Mesenchymal stem cell (in vitro differentiated cells and primary cell): ENCODE data around the gene DCLRE1C.
A peak's percentile ranks its signal among the peaks of the same experiment; 100 is the strongest.

Experiments used
- DNase-seq: peaks from one replicate; pipeline ENCODE4 v3.0.0-alpha.2; 2013
- H2AFZ ChIP-seq: one replicate; pipeline ENCODE4 v1.6.1; 2013; ENCODE audit warnings: low read depth, mild to moderate bottlenecking, control low read depth, inconsistent platforms, low read length, moderate library complexity
- H2AK5ac ChIP-seq: 2 replicates; pipeline ENCODE4 v1.6.1; 2013; ENCODE audit warnings: low read length, moderate library complexity, mild to moderate bottlenecking, inconsistent platforms; ENCODE audit not compliant: severe bottlenecking
- H2BK120ac ChIP-seq: one replicate; pipeline ENCODE4 v1.6.1; 2013; ENCODE audit warnings: low read depth, mild to moderate bottlenecking, inconsistent platforms, low read length, moderate library complexity
- H2BK12ac ChIP-seq, 2 experiments: one replicate each; pipeline ENCODE4 v1.6.1; 2013; ENCODE audit warnings: inconsistent platforms in 2 of 2, low read length in 2 of 2, mild to moderate bottlenecking in 2 of 2, moderate library complexity in 2 of 2, control low read depth in 1 of 2
- H2BK15ac ChIP-seq: one replicate; pipeline ENCODE4 v1.6.1; 2013; ENCODE audit warnings: mild to moderate bottlenecking, low read depth, inconsistent platforms; ENCODE audit not compliant: poor library complexity, severe bottlenecking
- H2BK5ac ChIP-seq: 2 replicates; pipeline ENCODE4 v1.6.1; 2013; ENCODE audit warnings: low read depth, mild to moderate bottlenecking, low read length, control low read depth, inconsistent platforms; ENCODE audit not compliant: poor library complexity, severe bottlenecking
- H3K14ac ChIP-seq, 2 experiments: one replicate each; pipeline ENCODE4 v1.6.1; 2013; ENCODE audit warnings: inconsistent platforms in 2 of 2, low read length in 2 of 2, control low read depth in 1 of 2, mild to moderate bottlenecking in 1 of 2, moderate library complexity in 1 of 2
- H3K18ac ChIP-seq, 2 experiments: one replicate each; pipeline ENCODE4 v1.6.1; 2013; ENCODE audit warnings: inconsistent platforms in 2 of 2, low read length in 2 of 2, control low read depth in 1 of 2, low read depth in 1 of 2, mild to moderate bottlenecking in 1 of 2
- H3K23ac ChIP-seq, 2 experiments: one replicate each; pipeline ENCODE4 v1.6.1; 2013; ENCODE audit warnings: inconsistent platforms in 2 of 2, low read length in 2 of 2, mild to moderate bottlenecking in 2 of 2, moderate library complexity in 2 of 2, control low read depth in 1 of 2
- H3K27ac ChIP-seq: 2 replicates; pipeline ENCODE4 v1.5.1; 2013; ENCODE audit warnings: mild to moderate bottlenecking, moderate library complexity, low read length, control low read depth, inconsistent platforms; ENCODE audit not compliant: poor library complexity, severe bottlenecking
- H3K27me3 ChIP-seq, 2 experiments: 2 replicates each; pipeline versions ENCODE4 v1.6.1 to v1.7.0; 2013; ENCODE audit warnings: low read length in 2 of 2, mild to moderate bottlenecking in 2 of 2, moderate library complexity in 2 of 2, control low read depth in 1 of 2, inconsistent platforms in 1 of 2; ENCODE audit not compliant: control insufficient read depth in 1 of 2, insufficient read depth in 1 of 2
- H3K36me3 ChIP-seq, 2 experiments: 2 replicates each; pipeline versions ENCODE4 v1.6.1 to v1.7.0; 2013; ENCODE audit warnings: low read length in 2 of 2, control low read depth in 1 of 2, inconsistent platforms in 1 of 2, low read depth in 1 of 2, mild to moderate bottlenecking in 1 of 2; ENCODE audit not compliant: insufficient read depth in 2 of 2, control insufficient read depth in 1 of 2
- H3K4ac ChIP-seq, 2 experiments: one replicate each; pipeline ENCODE4 v1.6.1; 2013; ENCODE audit warnings: inconsistent platforms in 2 of 2, low read length in 2 of 2, mild to moderate bottlenecking in 2 of 2, moderate library complexity in 2 of 2, control low read depth in 1 of 2, low read depth in 1 of 2
- H3K4me1 ChIP-seq: 2 replicates; pipeline ENCODE4 v1.6.1; 2013; ENCODE audit warnings: low read depth, low read length, control low read depth; ENCODE audit not compliant: control insufficient read depth, insufficient read depth
- H3K4me2 ChIP-seq: 2 replicates; pipeline ENCODE4 v1.6.1; 2013; ENCODE audit warnings: low read length, mild to moderate bottlenecking, inconsistent platforms; ENCODE audit not compliant: poor library complexity, severe bottlenecking
- H3K4me3 ChIP-seq, 2 experiments: 2 replicates each; pipeline versions ENCODE4 v1.5.1 to v1.7.0; 2013; ENCODE audit warnings: low read length in 2 of 2, mild to moderate bottlenecking in 2 of 2, control low read depth in 1 of 2, low read depth in 1 of 2; ENCODE audit not compliant: insufficient read depth in 1 of 2
- H3K79me1 ChIP-seq: replicated peaks from 2 replicates; pipeline ENCODE4 v1.6.1; 2013; ENCODE audit warnings: mild to moderate bottlenecking, control low read depth, low read length, inconsistent platforms; ENCODE audit not compliant: poor library complexity, severe bottlenecking
- H3K9ac ChIP-seq: 2 replicates; pipeline ENCODE4 v1.7.0; 2013; ENCODE audit warnings: mild to moderate bottlenecking, low read length, moderate library complexity
- H3K9me3 ChIP-seq: 2 replicates; pipeline ENCODE4 v1.7.0; 2013; ENCODE audit warnings: mild to moderate bottlenecking, low read length; ENCODE audit not compliant: control insufficient read depth
- H4K8ac ChIP-seq: one replicate; pipeline ENCODE4 v1.6.1; 2013; ENCODE audit warnings: inconsistent platforms, mild to moderate bottlenecking, low read length, moderate library complexity
- H4K91ac ChIP-seq: one replicate; pipeline ENCODE4 v1.6.1; 2013; ENCODE audit warnings: mild to moderate bottlenecking, low read length, inconsistent platforms
- WGBS: methylation state at CpG from one replicate; pipeline ENCODE4 v1.1.7; 2013; ENCODE audit warnings: mixed read lengths; 5-methylcytosine and 5-hydroxymethylcytosine counted together

Gene DCLRE1C

GRCh38 chr10:14860791-14861190 is 93.1 kb downstream of the DCLRE1C start:
- no peak overlapping the region for H2AFZ ChIP-seq
- H3K4ac ChIP-seq: no peak overlapping the region
- no peak overlapping the region for H4K8ac ChIP-seq
- no peak overlapping the region for H3K18ac ChIP-seq
- no peak overlapping the region for H3K4me2 ChIP-seq
- no peak overlapping the region for H2BK5ac ChIP-seq
- no peak overlapping the region for H2BK12ac ChIP-seq
- WGBS: 93% methylated on average over 1 of the region's 1 CpG
- H3K4me1 ChIP-seq: no peaks in the 10 kb centered on the region
- no peak overlapping the region for H3K9ac ChIP-seq
- H3K79me1 ChIP-seq: peaks cover 9% of the 10 kb centered on the region
- H2AK5ac ChIP-seq: no peak overlapping the region
- no peaks in the 10 kb centered on the region for H3K27me3 ChIP-seq
- no peak overlapping the region for H3K14ac ChIP-seq
- H3K36me3 ChIP-seq: peaks cover 18 to 65% of the 10 kb centered on the region in 2 experiments
- no peak overlapping the region for H4K91ac ChIP-seq
- H3K4me3 ChIP-seq: no peak overlapping the region
- no peak overlapping the region for H3K27ac ChIP-seq
- no peaks in the 10 kb centered on the region for H3K9me3 ChIP-seq
- no peak overlapping the region for H2BK15ac ChIP-seq
- no peak overlapping the region for H3K23ac ChIP-seq
- DNase-seq: no peak
- H2BK120ac ChIP-seq: no peak overlapping the region

DNA sequence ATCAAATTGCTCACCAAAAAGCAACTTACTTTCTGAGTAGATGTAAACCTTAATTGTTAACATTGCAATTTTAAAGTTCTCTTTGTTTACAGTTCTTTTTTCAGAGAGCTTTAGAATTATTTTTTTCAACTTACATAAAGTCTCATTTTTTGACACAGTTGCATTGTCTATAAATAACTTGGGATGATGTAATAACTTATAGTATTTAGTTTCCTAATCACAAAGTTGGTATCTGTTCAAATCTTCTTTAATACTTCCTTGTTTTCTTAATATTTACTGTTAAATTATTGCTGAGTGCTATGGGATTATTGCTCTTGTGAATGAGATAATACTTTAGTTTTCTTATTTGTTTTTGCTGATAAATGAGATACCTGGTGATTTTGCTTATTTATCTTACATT is 94.1 kb downstream of the DCLRE1C start:
- Histone ChIP-seq H3K36me3 (peaks cover 18 to 70% of the 10 kb centered on the region in 2 experiments), H3K27ac (no peak overlapping the region), H2BK15ac (no peak overlapping the region), H2BK120ac (no peak overlapping the region), H4K91ac (no peak overlapping the region), H2AK5ac (no peak overlapping the region), H3K14ac (no peak overlapping the region), H3K4ac (no peak overlapping the region), H2BK5ac (no peak overlapping the region), H3K4me2 (no peak overlapping the region), H3K4me1 (no peaks in the 10 kb centered on the region), H3K27me3 (no peaks in the 10 kb centered on the region), H3K9me3 (no peaks in the 10 kb centered on the region), H3K18ac (no peak overlapping the region), H3K79me1 (peaks cover 9% of the 10 kb centered on the region), H3K23ac (no peak overlapping the region), H2AFZ (no peak overlapping the region), H3K4me3 (no peak overlapping the region), H2BK12ac (no peak overlapping the region), H3K9ac (peak overlapping the region; percentile 30), H4K8ac (no peak overlapping the region)
- DNase-seq: no peak

GRCh38 chr10:14859043-14859442 is 94.9 kb downstream of the DCLRE1C start:
- Histone ChIP-seq H2AK5ac (no peak overlapping the region), H3K79me1 (peaks cover 9% of the 10 kb centered on the region), H3K18ac (no peak overlapping the region), H2BK120ac (no peak overlapping the region), H3K4me3 (no peak overlapping the region), H3K9ac (peak overlapping the region; percentile 30), H3K4me2 (no peak overlapping the region), H3K4me1 (no peaks in the 10 kb centered on the region), H4K91ac (no peak overlapping the region), H3K4ac (no peak overlapping the region), H3K9me3 (no peaks in the 10 kb centered on the region), H2BK15ac (no peak overlapping the region), H3K27me3 (no peaks in the 10 kb centered on the region), H4K8ac (no peak overlapping the region), H3K23ac (no peak overlapping the region), H3K27ac (no peak overlapping the region), H2AFZ (no peak overlapping the region), H2BK5ac (no peak overlapping the region), H3K14ac (no peak overlapping the region), H2BK12ac (no peak overlapping the region), H3K36me3 (peaks cover 18 to 74% of the 10 kb centered on the region in 2 experiments)
- 98% methylated on average over 5 of the region's 5 CpGs for WGBS
- no peak for DNase-seq

GRCh38 chr10:14858338-14858960 is 95.4 kb downstream of the DCLRE1C start:
- no peak overlapping the region for H3K18ac ChIP-seq
- peaks cover 18 to 73% of the 10 kb centered on the region in 2 experiments for H3K36me3 ChIP-seq
- H4K91ac ChIP-seq: no peak overlapping the region
- no peak overlapping the region for H3K23ac ChIP-seq
- no peaks in the 10 kb centered on the region for H3K9me3 ChIP-seq
- no peak overlapping the region for H2AFZ ChIP-seq
- no peak overlapping the region for H2BK120ac ChIP-seq
- no peak for DNase-seq
- H3K27ac ChIP-seq: no peak overlapping the region
- H3K4me3 ChIP-seq: no peak overlapping the region
- H3K14ac ChIP-seq: no peak overlapping the region
- no peak overlapping the region for H2BK12ac ChIP-seq
- no peak overlapping the region for H2AK5ac ChIP-seq
- peaks cover 4% of the 10 kb centered on the region for H3K79me1 ChIP-seq
- no peak overlapping the region for H4K8ac ChIP-seq
- WGBS: 96% methylated on average over 3 of the region's 6 CpGs
- H3K27me3 ChIP-seq: no peaks in the 10 kb centered on the region
- no peak overlapping the region for H2BK15ac ChIP-seq
- H3K4me1 ChIP-seq: no peaks in the 10 kb centered on the region
- no peak overlapping the region for H3K4me2 ChIP-seq
- H3K4ac ChIP-seq: no peak overlapping the region
- H2BK5ac ChIP-seq: no peak overlapping the region
- H3K9ac ChIP-seq: no peak overlapping the region
